ENCODE results near the gene RAB43.

Gene RAB43

GRCh38 chr3:129059311-129059958 is 62.2 kb downstream of the RAB43 start:
- DNase-seq, result no peak

GRCh38 chr3:129058441-129059200 is 63.0 kb downstream of the RAB43 start:
- no peak for DNase-seq

DNA sequence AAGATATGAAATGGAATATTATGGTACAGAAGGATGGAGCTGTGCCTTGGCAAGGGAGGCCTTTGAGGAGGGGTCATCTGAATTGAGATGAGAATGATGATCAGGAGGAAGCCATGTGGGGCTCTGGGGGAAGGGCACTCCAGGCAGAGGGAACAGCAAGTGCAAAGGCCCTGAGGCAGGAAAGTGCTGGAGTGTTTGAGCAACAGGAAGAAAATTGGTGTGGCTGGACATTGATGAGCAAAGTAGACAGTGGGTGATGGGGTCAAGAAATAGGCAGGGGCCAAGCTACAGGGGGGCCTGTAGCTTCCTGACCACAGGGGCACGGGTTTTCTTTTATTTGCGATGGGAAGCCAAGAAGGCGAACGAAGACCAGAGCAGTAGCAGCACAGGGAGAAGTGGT is 64.4 kb downstream of the RAB43 start:
- DNase-seq, result no peak

DNA sequence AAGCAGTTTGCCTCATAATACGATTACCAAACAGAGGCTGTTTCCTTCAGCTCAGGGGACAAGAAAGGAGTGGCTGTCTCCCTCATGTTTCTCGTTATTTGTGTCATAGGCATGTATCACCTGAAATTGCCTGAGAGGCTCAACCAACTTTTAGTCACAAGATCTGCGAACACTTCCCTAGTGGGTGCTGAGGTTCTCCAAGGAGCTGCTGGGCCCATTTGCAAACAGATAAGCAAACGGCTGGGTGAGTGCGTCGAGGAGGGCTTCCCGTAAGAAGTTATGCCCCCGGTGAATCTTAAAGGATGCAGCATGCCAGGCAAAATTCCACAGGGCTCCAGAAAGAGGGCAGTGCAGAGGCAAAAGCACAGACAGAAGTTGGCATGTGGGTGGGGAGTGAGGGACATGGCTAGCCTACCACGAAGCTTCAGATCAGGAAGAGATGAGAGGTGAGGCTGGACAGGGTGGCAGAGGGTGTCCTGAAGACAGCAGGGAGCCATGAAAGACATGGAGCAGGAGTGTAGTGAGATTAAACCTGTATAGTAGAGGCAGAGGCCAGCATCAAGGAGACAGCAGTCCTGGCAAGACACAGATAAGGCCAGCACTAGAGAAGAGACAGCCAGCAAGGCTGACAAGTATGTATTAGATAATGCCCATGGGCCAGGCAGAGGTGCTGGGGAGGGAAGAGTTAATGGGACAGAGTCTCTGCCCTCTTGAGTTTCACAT is 65.0 kb downstream of the RAB43 start:
- no peak for DNase-seq

DNA sequence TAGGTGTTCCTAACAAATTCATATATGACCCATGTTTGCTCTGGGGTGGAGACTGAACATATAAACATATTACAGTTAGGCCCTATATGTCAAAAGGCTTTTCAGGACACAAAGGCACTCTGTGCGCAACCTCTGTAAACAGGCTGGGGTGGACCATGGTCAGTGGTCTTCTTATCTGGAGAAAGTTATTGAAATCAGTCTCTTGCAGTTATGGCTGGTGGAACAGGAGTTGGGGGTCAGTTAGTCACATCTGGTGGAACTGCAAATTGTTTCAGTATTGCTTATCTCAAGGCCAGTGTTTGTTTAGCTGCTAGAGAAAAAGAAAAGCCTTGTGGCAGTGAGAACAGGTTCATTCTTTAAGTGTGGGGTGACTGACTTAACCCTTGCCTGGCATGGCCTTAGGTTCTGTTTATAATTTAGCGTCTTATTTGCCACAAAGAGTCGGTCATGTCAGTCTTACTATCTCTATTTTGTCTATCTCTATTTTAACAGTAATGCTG is 66.9 kb downstream of the RAB43 start:
- DNase-seq, result no peak

DNA sequence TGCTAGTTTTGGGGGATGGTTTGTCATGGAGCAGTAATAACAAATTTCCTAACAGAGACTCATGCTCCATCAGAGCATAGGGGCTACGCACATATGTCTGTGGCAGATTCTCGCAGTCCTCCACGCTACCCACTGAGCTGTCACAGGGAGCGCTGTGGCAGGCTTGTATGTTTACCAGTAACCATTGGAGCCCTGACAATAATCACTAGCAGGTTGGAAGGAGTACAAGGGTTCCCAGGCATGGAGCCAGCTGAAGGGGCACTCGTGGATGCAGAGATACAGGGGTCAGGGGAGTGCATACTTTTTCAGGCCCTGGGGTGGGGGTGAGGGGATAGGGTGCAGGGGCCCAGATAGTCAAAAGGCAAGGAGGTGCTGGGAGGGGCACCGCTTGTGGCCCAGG is 68.9 kb downstream of the RAB43 start:
- DNase-seq, result no peak

- DNase-seq, result no peak
These were observed 69.7 kb downstream of the RAB43 start for GRCh38 chr3:129051871-129052340.

DNA sequence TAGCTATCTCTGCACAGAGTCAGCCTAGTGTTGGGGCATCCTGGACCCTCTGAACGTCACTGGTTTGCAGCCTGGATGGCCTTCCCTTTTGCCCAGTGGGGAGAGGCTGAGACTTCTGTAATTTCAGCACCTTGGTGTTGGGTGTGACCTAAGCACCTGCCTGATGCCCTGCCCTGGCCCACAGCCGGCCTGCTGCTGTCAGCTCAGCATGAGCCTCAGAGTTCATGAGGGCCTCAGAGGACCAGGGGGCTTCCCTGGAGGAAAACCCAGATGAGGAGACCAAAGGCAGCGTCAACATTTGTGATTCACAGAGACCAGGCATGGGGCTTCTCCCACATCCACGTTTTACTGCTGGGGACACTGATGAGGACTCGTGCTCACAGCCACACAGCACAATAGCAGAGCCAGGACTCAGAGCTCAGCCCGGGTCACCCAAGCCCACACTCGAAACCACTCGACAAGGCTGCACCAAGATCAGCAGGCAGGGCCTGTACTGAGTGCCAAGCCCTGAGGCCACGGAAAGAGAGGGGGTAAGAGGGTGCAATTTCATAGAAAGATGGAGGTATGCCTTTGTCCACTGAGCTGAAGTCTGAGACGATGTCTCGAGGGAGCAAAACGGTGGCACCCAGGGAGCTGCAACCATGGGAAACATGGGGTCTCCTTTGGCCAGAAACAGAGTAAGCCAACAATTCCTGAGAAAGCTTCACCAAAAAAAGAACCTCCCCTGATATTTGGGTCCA is 70.9 kb downstream of the RAB43 start:
- no peak for DNase-seq

DNA sequence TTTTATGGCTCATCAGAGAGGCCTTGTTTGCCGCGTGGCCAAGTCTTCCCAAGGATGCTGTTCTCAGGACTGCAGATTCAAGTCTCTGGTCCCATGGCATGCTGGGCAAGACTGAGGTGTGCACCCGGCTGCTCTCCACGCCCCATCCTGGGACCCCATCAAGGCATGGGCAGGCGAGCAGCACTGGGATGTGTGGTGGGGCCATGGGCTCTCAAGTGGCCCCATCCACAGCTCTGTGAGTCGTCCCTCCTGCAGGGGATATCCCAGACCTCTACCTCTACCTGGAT is 74.1 kb downstream of the RAB43 start:
- DNase-seq, result peak; percentile 32

DNA sequence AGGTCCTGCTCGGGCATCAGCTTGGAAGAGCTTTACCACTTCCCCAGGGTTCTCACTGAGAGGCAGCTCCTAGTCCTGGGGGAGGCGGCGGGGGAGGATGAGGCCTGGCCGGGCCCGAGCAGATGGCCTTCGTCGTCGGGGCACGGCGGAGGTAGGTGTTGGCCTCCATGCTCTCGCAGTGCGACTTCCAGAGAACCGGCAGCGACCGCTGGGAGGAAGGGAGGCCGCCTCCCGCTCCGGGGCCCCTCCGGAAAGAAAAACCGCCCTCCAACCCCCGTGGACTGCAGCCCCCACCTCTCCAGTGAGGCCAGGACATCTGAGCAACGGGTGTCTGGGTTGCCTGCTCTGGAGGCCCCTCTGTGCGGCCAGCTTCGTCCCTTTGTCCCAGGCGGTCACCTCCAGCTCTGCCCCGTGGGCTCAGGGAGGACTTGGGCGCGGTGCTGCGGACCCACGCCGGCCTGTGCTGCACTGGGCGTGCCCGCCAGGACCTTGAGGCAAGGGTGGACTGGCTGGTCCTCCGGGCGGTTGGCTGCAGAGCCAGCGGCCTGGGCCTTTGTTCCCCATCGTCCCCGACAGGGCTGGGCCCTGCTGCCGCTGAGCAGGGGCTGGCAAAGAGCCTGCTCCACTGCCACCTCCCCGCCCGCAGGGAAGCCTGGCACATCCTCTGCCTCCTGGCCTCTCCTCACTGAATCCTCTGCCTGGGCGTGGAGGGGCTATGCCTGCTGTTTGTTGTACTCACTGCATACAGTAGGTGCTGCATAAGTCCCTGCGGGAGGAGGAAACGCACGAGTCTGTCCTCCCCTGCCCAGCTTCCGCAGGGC is 74.7 kb downstream of the RAB43 start:
- peak; percentile 46 for DNase-seq

GRCh38 chr3:129046037-129046731 is 75.4 kb downstream of the RAB43 start:
- peak; percentile 49 for DNase-seq

DNA sequence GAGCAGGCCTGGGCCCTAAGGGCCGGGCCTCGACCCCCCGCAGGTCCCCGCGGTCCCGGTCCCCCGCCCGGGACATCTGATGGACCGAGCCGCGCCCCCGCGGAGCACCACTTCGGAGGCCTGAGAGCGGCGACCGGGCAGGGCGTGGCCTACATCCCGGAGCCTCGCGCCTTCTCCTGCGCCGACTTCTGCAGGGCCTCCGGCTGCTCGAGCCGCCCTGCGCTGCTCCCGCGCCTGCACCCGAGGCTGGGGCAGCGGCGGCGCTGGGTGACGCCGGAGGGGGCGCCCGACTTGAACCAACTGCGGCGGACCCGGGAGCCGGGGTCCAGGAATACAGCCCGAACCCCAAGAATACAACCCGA is 75.9 kb downstream of the RAB43 start:
- peak; percentile 35 for DNase-seq

DNA sequence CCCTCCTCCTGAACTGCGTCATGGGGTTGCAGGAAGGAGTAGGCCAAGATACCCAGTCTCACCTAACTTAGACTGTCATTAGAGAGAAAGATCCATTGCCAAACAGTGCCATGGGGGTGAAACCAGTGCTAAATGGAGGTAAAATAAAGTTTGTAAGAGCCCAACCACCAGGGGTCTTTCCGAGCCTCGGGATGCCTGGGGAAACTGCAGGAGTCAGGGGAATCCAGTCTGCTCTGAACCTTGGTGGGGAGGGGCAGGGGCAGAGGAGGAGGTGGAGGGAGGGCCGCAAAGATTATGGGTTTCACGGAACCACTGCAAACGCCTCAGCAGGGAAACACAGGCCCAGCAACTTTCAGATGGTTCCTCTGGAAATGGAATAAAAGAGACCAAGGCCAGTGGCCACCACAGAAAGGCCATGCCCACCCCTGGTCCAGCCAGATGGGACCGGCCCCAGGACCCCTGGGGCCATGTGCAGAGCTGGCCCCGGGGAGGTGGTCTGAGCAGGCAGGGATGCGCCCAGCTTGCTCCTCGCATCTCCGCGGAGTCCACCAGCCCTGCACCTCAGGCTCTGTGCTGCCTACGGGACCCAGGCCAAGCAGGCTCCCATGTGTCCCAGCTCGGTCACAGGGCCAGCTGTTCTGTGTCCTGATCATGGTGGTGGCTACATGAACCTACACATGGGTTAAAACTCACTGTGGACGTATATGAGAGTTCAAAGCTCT is 80.9 kb downstream of the RAB43 start:
- DNase-seq, result peak; percentile 44

GRCh38 chr3:129040039-129040336 is 81.6 kb downstream of the RAB43 start:
- peak; percentile 20 for DNase-seq

- DNase-seq, result peak; percentile 50
These were observed 82.1 kb downstream of the RAB43 start for GRCh38 chr3:129039271-129040038.

DNA sequence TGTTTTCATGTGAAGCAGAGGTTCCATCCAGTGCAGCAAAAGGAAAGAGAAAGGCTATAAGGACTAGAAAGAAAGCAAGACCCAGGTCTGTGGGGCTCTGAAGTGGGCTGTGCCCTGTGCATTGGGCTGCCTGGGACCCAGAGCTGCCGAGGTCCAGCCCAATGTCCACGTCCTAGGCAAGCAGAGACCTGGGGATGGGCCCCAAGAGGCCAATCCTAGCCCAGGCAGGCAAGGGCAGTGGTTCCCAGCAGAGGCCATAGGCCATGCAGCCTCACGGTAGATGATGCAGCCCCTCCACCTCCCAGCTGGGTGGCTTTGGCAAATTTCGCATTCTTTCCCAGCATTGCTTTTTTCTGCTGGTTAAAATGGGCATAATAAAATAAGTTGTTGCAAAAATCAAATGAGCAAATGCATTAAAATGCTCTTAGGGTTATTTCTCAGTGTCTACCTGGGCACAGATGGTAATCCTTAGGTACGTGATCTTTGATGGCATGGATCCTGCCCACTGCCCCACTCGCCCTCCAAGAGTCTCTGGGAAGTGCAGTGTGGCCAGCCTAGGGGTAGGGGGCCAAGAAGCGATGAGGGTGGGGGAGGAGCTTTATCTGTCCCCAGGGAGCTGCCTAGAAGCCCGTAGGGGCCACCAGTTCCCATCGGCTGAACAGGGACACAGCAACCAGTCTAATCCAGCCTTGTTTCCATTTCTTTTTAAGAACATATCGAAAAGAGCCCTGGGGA is 83.3 kb downstream of the RAB43 start:
- DNase-seq, result peak; percentile 35

Measured in islet precursor cell (in vitro differentiated cells).